Measurements from ENCODE around the gene TPP1.
A peak's percentile ranks its signal among the peaks of the same experiment; 100 is the strongest.

TPP1 gene

GRCh38 chr11:6619004-6619745 is at the start of gene TPP1:
Gene TPP1 (minus strand): TSS chr11:6619422. CDS start chr11:6619400, 22 bp downstream.
- DNase-seq (ENCODE audit: low read depth in 1 of 2, low spot score in 1 of 2): peak; percentile 78 to 89

- DNase-seq (ENCODE audit: low read depth in 1 of 2, low spot score in 1 of 2): peak in 1 of 2 donors; percentile 25
Measured at GRCh38 chr11:6667733-6668374, 48.6 kb upstream of the TPP1 start.

GRCh38 chr11:6666302-6667183 is 47.3 kb upstream of the TPP1 start:
- DNase-seq (ENCODE audit: low read depth in 1 of 2, low spot score in 1 of 2): no peak

GRCh38 chr11:6664551-6664950 is 45.3 kb upstream of the TPP1 start:
- DNase-seq (ENCODE audit: low read depth in 1 of 2, low spot score in 1 of 2): no peak

GRCh38 chr11:6663794-6664469 is 44.7 kb upstream of the TPP1 start:
- DNase-seq (ENCODE audit: low read depth in 1 of 2, low spot score in 1 of 2): no peak

- no peak for DNase-seq (ENCODE audit: low read depth in 1 of 2, low spot score in 1 of 2)
Measured at GRCh38 chr11:6660712-6661111, 41.5 kb upstream of the TPP1 start.

GRCh38 chr11:6658647-6659046 is 39.4 kb upstream of the TPP1 start:
- DNase-seq (ENCODE audit: low read depth in 1 of 2, low spot score in 1 of 2): no peak

- DNase-seq (ENCODE audit: low read depth in 1 of 2, low spot score in 1 of 2): no peak
Measured at GRCh38 chr11:6657346-6657745, 38.1 kb upstream of the TPP1 start.

GRCh38 chr11:6656936-6657335 is 37.7 kb upstream of the TPP1 start:
- no peak for DNase-seq (ENCODE audit: low read depth in 1 of 2, low spot score in 1 of 2)

- DNase-seq (ENCODE audit: low read depth in 1 of 2, low spot score in 1 of 2): no peak
Measured at GRCh38 chr11:6656584-6656915, 37.3 kb upstream of the TPP1 start.

GRCh38 chr11:6655790-6656583 is 36.8 kb upstream of the TPP1 start, which contains the start of gene DCHS1:
Gene DCHS1 (minus strand): TSS chr11:6655809. CDS start chr11:6641613, 14,196 bp downstream.
- DNase-seq (ENCODE audit: low read depth in 1 of 2, low spot score in 1 of 2): no peak

- DNase-seq (ENCODE audit: low read depth in 1 of 2, low spot score in 1 of 2): peak in 1 of 2 donors; percentile 4
Measured at GRCh38 chr11:6655020-6655789, 36.0 kb upstream of the TPP1 start.

GRCh38 chr11:6654281-6655019 is 35.2 kb upstream of the TPP1 start:
- DNase-seq (ENCODE audit: low read depth in 1 of 2, low spot score in 1 of 2): no peak

GRCh38 chr11:6653656-6654055 is 34.4 kb upstream of the TPP1 start:
- no peak for DNase-seq (ENCODE audit: low read depth in 1 of 2, low spot score in 1 of 2)

- no peak for DNase-seq (ENCODE audit: low read depth in 1 of 2, low spot score in 1 of 2)
Measured at GRCh38 chr11:6653097-6653496, 33.9 kb upstream of the TPP1 start.

GRCh38 chr11:6652182-6652581 is 33.0 kb upstream of the TPP1 start:
- DNase-seq (ENCODE audit: low read depth in 1 of 2, low spot score in 1 of 2): no peak

- peak in 1 of 2 donors; percentile 19 for DNase-seq (ENCODE audit: low read depth in 1 of 2, low spot score in 1 of 2)
Measured at GRCh38 chr11:6650980-6651379, 31.8 kb upstream of the TPP1 start.

GRCh38 chr11:6650104-6650503 is 30.9 kb upstream of the TPP1 start:
- no peak for DNase-seq (ENCODE audit: low read depth in 1 of 2, low spot score in 1 of 2)

GRCh38 chr11:6648501-6648900 is 29.3 kb upstream of the TPP1 start:
- no peak for DNase-seq (ENCODE audit: low read depth in 1 of 2, low spot score in 1 of 2)

Measured in activated CD4-positive, alpha-beta T cell treated with anti-CD3 and anti-CD28 coated beads, Interleukin-2, amount 50 U/mL, for 24 hours (primary cell).